Fibroblast of skin of abdomen (primary cell): Measurements from ENCODE around the gene CUEDC1.
"Not testable (repeated sequence)": the region's sequence is repeated elsewhere in the genome, so short reads cannot be mapped to it uniquely, and the experiment has no call there.

Experiments used
- DNase-seq: peaks from one replicate; pipeline ENCODE4 v3.0.0-alpha.2; 2013

CUEDC1 gene

GRCh38 chr17:57984936-57985674, 29.9 kb upstream of the CUEDC1 start:
- DNase-seq: peak; percentile 33

- DNase-seq: peak; percentile 62
Measured at GRCh38 chr17:57984261-57984890, 29.2 kb upstream of the CUEDC1 start.

- DNase-seq: peak; percentile 29
Measured at GRCh38 chr17:57983446-57983845, 28.2 kb upstream of the CUEDC1 start.

GRCh38 chr17:57982452-57983170, 27.4 kb upstream of the CUEDC1 start:
- DNase-seq: no peak

- no peak for DNase-seq
Measured at GRCh38 chr17:57980522-57980921, 25.3 kb upstream of the CUEDC1 start.

GRCh38 chr17:57979076-57979475, 23.9 kb upstream of the CUEDC1 start:
- no peak for DNase-seq

- no peak for DNase-seq
Measured at GRCh38 chr17:57976594-57976993, 21.4 kb upstream of the CUEDC1 start.

- no peak for DNase-seq
Measured at GRCh38 chr17:57975044-57975443, 19.8 kb upstream of the CUEDC1 start.

- DNase-seq: not testable (repeated sequence)
Measured at GRCh38 chr17:57974053-57974824, 19.0 kb upstream of the CUEDC1 start.

- DNase-seq: no peak
Measured at GRCh38 chr17:57972151-57972550, 16.9 kb upstream of the CUEDC1 start.

- no peak for DNase-seq
Measured at GRCh38 chr17:57971572-57971971, 16.4 kb upstream of the CUEDC1 start.

- DNase-seq: peak; percentile 71
Measured at GRCh38 chr17:57970710-57971109, 15.5 kb upstream of the CUEDC1 start.

- no peak for DNase-seq
Measured at GRCh38 chr17:57968456-57968855, 13.2 kb upstream of the CUEDC1 start.

- no peak for DNase-seq
Measured at GRCh38 chr17:57966875-57967274, 11.7 kb upstream of the CUEDC1 start.

GRCh38 chr17:57966246-57966645, 11.0 kb upstream of the CUEDC1 start:
- no peak for DNase-seq

- DNase-seq: no peak
Measured at GRCh38 chr17:57965521-57966160, 10.4 kb upstream of the CUEDC1 start.

GRCh38 chr17:57963149-57963511, 7.9 kb upstream of the CUEDC1 start:
- no peak for DNase-seq

- DNase-seq: no peak
Measured at GRCh38 chr17:57962279-57963148, 7.3 kb upstream of the CUEDC1 start.

- no peak for DNase-seq
Measured at GRCh38 chr17:57959929-57960328, 4.7 kb upstream of the CUEDC1 start.

GRCh38 chr17:57958391-57958790, 3.2 kb upstream of the CUEDC1 start:
- DNase-seq: not testable (repeated sequence)

GRCh38 chr17:57957886-57958285, 2.7 kb upstream of the CUEDC1 start:
- DNase-seq: no peak
